SJSA1 (cell line): Measurements from ENCODE around the gene ZNF567. TPM values are rescaled to one million over a fixed set of nuclear protein-coding genes. Genes with fewer than 3 reads are reported as not detected.
"Not testable (repeated sequence)": the region's sequence is repeated elsewhere in the genome, so short reads cannot be mapped to it uniquely, and the experiment has no call there.

ENCODE experiments used
- DNase-seq, 2 experiments: peaks; one replicate each; pipeline ENCODE4 v3.0.0-alpha.2; 2015 to 2020; ENCODE audit warnings: low spot score in 2 of 2, low read depth in 1 of 2
- H3K27ac ChIP-seq: fragments of 250-450 bp; sonication (Bioruptor Pico); 2 replicates; pipeline ENCODE4 v1.5.1; 2020; ENCODE audit warnings: mild to moderate bottlenecking, moderate library complexity
- H3K27me3 ChIP-seq: fragments of 250-450 bp; sonication (Bioruptor Pico); replicated peaks from 2 replicates; pipeline ENCODE4 v1.5.1; 2020; ENCODE audit warnings: mild to moderate bottlenecking, moderate library complexity
- H3K36me3 ChIP-seq: fragments of 250-450 bp; sonication (Bioruptor Pico); 2 replicates; pipeline ENCODE4 v1.5.1; 2020; ENCODE audit warnings: mild to moderate bottlenecking
- H3K4me1 ChIP-seq: fragments of 250-450 bp; sonication (Bioruptor Pico); replicated peaks from 2 replicates; pipeline ENCODE4 v1.6.1; 2021; ENCODE audit warnings: mild to moderate bottlenecking
- H3K4me3 ChIP-seq: fragments of 250-450 bp; sonication (Bioruptor Pico); 2 replicates; pipeline ENCODE4 v1.5.1; 2020; ENCODE audit warnings: mild to moderate bottlenecking
- H3K9me3 ChIP-seq: fragments of 250-450 bp; sonication (Bioruptor Pico); replicated peaks from 2 replicates; pipeline ENCODE4 v1.5.1; 2020; ENCODE audit warnings: mild to moderate bottlenecking
- total RNA-seq: library from RNA; depleted of rRNA; stranded (reverse); fragments of >200 nt; shearing (Covaris generic); gene quantifications from 2 replicates; pipeline ENCODE4 v1.2.3, GENCODE V29; 2014; rRNA removed

Gene ZNF567
- total RNA-seq, 1 experiment from 2014 or later, result 3.4 TPM

DNA sequence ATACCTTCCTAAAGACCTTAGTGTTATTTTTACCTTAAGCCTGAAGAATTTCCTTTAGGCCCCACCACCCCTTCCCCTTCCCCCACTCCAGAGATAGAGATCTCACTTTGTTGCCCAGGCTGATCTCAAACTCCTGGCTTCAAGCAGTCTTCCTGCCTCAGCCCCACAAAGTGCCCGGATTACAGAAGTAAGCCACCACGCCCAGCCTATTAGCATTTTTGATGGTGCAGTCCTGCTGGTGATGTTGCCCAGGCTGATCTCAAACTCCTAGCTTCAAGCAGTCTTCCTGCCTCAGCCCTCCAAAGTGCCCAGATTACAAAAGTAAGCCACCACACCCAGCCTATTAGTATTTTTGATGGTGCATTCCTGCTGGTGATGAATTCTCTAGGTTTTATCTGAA lies 22.0 kb downstream of the ZNF567 start:
- Histone ChIP-seq H3K27ac (no peak overlapping the region), H3K27me3 (no peaks in the 10 kb centered on the region), H3K36me3 (peaks cover 18% of the 10 kb centered on the region), H3K4me1 (no peaks in the 10 kb centered on the region), H3K4me3 (no peak overlapping the region), H3K9me3 (peaks cover 16% of the 10 kb centered on the region)
- DNase-seq, result no peak

DNA sequence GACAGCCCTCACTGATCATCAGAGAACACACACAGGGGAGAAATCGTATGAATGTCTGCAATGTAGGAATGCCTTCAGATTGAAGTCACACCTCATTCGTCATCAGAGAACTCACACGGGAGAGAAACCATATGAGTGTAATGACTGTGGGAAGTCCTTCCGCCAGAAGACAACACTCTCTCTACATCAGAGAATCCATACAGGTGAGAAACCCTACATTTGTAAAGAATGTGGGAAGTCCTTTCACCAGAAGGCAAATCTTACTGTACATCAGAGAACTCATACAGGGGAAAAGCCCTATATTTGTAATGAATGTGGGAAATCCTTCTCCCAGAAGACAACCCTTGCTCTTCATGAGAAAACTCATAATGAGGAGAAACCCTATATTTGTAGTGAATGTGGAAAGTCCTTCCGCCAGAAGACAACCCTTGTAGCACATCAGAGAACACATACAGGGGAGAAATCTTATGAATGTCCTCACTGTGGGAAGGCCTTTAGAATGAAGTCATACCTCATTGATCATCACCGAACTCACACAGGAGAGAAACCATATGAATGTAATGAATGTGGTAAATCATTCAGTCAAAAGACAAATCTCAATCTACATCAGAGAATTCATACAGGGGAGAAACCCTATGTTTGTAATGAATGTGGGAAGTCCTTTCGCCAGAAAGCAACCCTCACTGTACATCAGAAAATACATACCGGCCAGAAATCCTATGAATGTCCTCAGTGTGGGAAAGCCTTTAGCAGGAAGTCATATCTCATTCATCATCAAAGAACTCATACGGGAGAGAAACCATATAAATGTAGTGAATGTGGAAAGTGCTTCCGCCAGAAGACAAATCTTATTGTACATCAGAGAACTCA lies 32.5 kb downstream of the ZNF567 start:
- Histone ChIP-seq H3K4me3 (no peak overlapping the region), H3K27me3 (no peaks in the 10 kb centered on the region), H3K4me1 (no peaks in the 10 kb centered on the region), H3K36me3 (peaks cover 30% of the 10 kb centered on the region), H3K9me3 (peaks cover 33% of the 10 kb centered on the region), H3K27ac (no peak overlapping the region)
- DNase-seq, result peak in 1 of 2 experiments; percentile 1

DNA sequence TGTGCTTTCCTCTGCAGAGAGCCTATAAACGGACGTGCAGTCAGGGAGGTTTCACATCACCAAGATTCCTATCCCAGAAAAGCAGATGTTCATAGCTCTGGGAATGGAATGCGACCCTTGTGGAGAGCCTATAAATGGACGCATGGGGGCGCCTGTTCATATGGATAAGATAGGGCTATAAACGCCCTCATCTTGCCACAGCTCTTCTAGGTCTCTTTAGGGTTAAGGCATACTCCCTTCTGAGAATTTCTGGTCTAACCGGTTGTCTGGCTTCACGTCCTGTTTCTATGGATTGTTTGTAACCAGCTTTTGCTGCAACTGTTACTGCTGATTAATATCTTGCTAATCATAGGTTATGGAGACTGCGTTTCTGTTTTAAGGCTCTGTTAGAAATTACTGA lies 48.8 kb downstream of the ZNF567 start:
- not testable (repeated sequence) for DNase-seq, H3K27me3 ChIP-seq, H3K4me1 ChIP-seq, H3K36me3 ChIP-seq, H3K9me3 ChIP-seq, H3K27ac ChIP-seq, H3K4me3 ChIP-seq

DNA sequence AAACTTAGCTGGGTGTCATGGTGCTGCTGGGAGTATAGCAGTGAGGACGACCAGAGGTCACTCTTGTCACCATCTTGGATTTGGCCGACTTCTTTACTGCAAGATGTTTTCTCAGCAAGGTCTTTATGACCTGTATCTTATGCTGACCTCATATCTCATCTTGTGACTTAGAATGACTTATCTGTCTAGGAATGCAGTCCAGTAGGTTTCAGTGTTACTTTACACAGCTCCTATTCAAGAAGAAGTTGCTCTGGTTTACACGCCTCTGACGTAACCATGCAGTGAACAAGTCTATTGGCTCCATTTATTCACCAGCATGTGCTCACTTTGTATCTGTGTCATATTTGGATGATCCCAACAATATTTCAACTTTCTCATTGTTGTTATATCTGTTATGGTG lies 58.5 kb downstream of the ZNF567 start:
- Histone ChIP-seq H3K27ac (no peak overlapping the region), H3K9me3 (peaks cover 24% of the 10 kb centered on the region), H3K36me3 (peaks cover 16% of the 10 kb centered on the region), H3K4me3 (no peak overlapping the region), H3K4me1 (no peaks in the 10 kb centered on the region), H3K27me3 (no peaks in the 10 kb centered on the region)
- DNase-seq, result no peak

DNA sequence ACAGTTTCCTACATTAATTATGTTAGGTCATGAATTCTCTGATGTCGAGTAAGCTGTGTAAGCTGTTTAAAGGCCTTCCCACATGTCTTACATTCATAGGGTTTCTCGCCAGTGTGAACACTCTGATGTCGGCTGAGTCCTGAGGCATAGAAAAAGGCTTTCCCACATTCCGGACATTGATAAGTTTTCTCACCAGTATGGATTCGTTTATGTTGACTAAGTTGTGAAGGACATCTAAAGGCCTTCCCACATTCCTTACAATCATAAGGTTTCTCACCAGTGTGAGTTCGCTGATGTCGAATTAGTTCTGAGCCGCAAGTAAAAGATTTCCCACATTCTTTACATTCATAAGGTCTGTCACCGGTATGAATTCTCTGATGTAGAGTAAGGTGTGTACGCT lies 60.3 kb downstream of the ZNF567 start:
- Histone ChIP-seq H3K4me3 (no peak overlapping the region), H3K4me1 (no peaks in the 10 kb centered on the region), H3K36me3 (peaks cover 16% of the 10 kb centered on the region), H3K27ac (no peak overlapping the region), H3K27me3 (no peaks in the 10 kb centered on the region), H3K9me3 (peaks cover 25% of the 10 kb centered on the region)
- DNase-seq, result no peak

DNA sequence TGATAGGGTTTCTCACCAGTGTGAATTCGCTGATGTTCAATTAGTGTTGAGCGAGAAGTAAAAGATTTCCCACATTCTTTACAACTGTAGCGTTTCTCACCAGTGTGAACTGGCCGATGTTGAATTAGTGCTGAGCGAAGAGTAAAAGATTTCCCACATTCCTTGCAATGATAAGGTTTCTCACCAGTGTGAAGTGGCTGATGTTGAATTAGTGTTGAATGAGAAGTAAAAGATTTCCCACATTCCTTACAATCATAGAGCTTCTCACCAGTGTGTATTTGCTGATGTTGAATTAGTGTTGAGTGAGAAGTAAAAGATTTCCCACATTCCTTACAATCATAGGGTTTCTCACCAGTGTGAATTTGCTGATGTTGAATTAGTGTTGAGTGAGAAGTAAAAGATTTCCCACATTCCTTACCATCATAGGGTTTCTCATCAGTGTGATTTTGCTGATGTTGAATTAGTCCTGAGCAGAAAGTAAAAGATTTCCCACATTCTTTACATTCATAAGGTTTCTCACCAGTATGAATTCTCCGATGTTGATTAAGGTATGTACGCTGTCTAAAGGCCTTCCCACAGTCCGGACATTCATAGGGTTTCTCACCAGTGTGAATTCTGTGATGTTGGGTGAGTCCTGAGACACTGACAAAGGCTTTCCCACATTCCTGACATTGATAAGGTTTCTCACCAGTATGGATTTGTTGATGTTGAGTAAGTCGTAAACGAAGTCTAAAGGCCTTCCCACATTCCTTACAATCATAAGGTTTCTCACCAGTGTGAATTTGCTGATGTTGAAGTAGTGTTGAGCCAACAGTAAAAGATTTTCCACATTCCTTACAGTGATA lies 61.2 kb downstream of the ZNF567 start:
- no peak for DNase-seq
- H3K36me3 ChIP-seq, result peaks cover 16% of the 10 kb centered on the region
- peaks cover 23% of the 10 kb centered on the region for H3K9me3 ChIP-seq
- no peak overlapping the region for H3K27ac ChIP-seq
- no peaks in the 10 kb centered on the region for H3K4me1 ChIP-seq
- H3K4me3 ChIP-seq, result no peak overlapping the region
- H3K27me3 ChIP-seq, result no peaks in the 10 kb centered on the region

DNA sequence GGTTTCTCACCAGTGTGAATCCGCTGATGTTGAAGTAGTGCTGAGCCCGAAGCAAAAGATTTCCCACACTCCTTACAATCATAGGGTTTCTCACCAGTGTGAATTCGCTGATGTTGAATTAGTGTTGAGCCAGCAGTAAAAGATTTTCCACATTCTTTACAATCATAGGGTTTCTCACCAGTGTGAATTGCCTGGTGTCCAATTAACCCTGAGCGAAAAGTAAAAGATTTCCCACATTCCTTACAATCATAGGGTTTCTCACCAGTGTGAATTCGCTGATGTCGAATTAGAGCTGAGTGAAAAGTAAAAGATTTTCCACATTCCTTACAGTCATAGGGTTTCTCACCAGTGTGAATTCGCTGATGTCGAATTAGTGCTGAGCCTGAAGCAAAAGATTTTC lies 62.2 kb downstream of the ZNF567 start:
- not testable (repeated sequence) for H3K27ac ChIP-seq, H3K4me3 ChIP-seq, H3K27me3 ChIP-seq, DNase-seq, H3K4me1 ChIP-seq
- H3K9me3 ChIP-seq, result peaks cover 23% of the 10 kb centered on the region
- H3K36me3 ChIP-seq, result peaks cover 16% of the 10 kb centered on the region

DNA sequence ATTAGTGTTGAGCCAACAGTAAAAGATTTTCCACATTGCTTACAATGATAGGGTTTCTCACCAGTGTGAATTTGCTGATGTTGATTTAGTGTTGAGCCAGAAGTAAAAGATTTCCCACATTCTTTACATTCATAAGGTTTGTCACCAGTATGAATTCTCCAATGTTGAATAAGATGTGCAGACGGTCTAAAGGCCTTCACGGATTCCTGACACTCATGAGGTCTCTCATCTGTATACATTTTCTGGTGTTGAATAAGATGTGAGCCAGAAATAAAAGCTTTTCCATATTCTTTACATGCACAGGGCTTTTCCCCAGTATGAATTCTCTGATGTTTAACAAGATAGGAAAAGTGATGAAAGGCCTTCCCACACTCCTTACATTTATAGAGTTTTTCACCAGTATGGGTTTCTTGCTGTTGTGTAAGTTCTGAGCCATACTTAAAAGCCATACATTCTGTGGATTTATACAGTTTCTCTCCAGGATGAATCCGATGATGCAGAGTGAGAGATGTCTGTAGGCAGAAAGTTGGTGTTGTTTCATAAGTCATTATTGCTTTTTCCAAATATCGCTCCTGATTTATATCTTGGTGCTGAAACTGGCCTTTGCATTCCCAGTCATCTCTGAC lies 62.8 kb downstream of the ZNF567 start:
- DNase-seq, result no peak
- Histone ChIP-seq H3K4me1 (no peaks in the 10 kb centered on the region), H3K27ac (no peak overlapping the region), H3K36me3 (peaks cover 16% of the 10 kb centered on the region), H3K9me3 (peaks cover 23% of the 10 kb centered on the region), H3K4me3 (no peak overlapping the region), H3K27me3 (no peaks in the 10 kb centered on the region)

Other genes starting within 250 kb of the ZNF567 start
- 3.6 and 3.7 TPM in 2 replicates for gene ZNF566, start 198.1 kb upstream of the ZNF567 start, total RNA-seq
- gene ZNF260, start 159.3 kb upstream of the ZNF567 start, total RNA-seq, result 6.9 and 7.7 TPM in 2 replicates
- gene ZNF529, start 114.3 kb upstream of the ZNF567 start, total RNA-seq, result 2.1 and 3.4 TPM in 2 replicates
- 0.16 and 1.2 TPM in 2 replicates for gene ZNF382, start 82.3 kb upstream of the ZNF567 start, total RNA-seq
- 3.1 and 11.2 TPM in 2 replicates for gene ZNF461, start 20.8 kb upstream of the ZNF567 start, total RNA-seq
- 2.6 TPM in 2 replicates for gene ZNF850, start 85.2 kb downstream of the ZNF567 start, total RNA-seq
- gene ZNF790, start 150.8 kb downstream of the ZNF567 start, total RNA-seq, result 0.18 TPM in 1 of 2 replicates, not detected in the other
- 0.06 and 1.8 TPM in 2 replicates for gene ZNF345, start 163.3 kb downstream of the ZNF567 start, total RNA-seq
- gene ZNF829, start 228.7 kb downstream of the ZNF567 start, total RNA-seq, result 0.03 and 0.37 TPM in 2 replicates
- gene ZNF568, start 228.7 kb downstream of the ZNF567 start, total RNA-seq, result 0.47 TPM in 1 of 2 replicates, not detected in the other